GM12873 (cell line): ENCODE results near the gene PPP4C.

Source experiments
- CTCF ChIP-seq: IDR thresholded peaks from 2 replicates; pipeline ENCODE4 v1.5.1; 2012; ENCODE audit warnings: low read depth, mild to moderate bottlenecking, moderate library complexity, low read length, control low read depth; ENCODE audit not compliant: insufficient read depth; ENCODE audit errors: missing control alignments

PPP4C gene

GRCh38 chr16:30096105-30096861 is 20.5 kb downstream of the PPP4C start, which contains the start of gene YPEL3:
TSS of gene YPEL3 (minus strand) at chr16:30096213. CDS start at chr16:30095482, 731 bp downstream.
- TF ChIP-seq CTCF: no peak

- TF ChIP-seq CTCF: no peak
These were observed 21.2 kb downstream of the PPP4C start for GRCh38 chr16:30096862-30097563.

- TF ChIP-seq CTCF: no peak
These were observed 28.3 kb downstream of the PPP4C start for GRCh38 chr16:30104090-30104489.

GRCh38 chr16:30104492-30104891 is 28.7 kb downstream of the PPP4C start:
- no peak for TF ChIP-seq CTCF

- TF ChIP-seq CTCF: no peak
These were observed 32.5 kb downstream of the PPP4C start for GRCh38 chr16:30108059-30108850.

- no peak for TF ChIP-seq CTCF
These were observed 34.9 kb downstream of the PPP4C start for GRCh38 chr16:30110661-30111060.
